ENCODE results near the gene DHRS1.

DNA sequence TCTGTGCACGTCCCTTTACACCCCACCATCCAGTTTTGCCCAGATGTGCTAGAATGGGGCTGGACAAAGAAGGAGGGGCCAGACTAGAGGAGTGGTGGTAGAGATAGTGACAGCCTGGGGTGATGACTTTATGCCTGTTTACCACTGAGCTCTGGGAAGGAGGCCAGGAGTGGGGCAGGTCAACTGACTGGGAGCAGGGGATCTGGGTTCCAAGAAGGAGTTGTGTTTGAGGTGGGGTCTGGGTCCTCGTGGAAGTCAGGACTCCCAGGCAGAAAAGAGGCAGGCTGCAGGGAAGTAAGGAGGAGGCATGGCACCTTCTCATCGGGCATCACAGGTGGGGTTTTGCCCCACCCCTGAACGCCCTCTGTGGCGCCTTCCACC, 10.7 kb upstream of the DHRS1 start:
- TF ChIP-seq, protein P1, sequence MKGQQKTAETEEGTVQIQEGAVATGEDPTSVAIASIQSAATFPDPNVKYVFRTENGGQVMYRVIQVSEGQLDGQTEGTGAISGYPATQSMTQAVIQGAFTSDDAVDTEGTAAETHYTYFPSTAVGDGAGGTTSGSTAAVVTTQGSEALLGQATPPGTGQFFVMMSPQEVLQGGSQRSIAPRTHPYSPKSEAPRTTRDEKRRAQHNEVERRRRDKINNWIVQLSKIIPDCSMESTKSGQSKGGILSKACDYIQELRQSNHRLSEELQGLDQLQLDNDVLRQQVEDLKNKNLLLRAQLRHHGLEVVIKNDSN (CRISPR knock-in tag; IDR thresholded peaks at IDR 0.05): no peak
- TF ChIP-seq MYC (IDR thresholded peaks at IDR 0.05; ENCODE audit: low read depth, low read length) (no peak), MYC (CRISPR knock-in tag; IDR thresholded peaks at IDR 0.05; ENCODE audit: borderline replicate concordance, low read depth) (no peak)

Data from K562 (cell line).